Measurements from ENCODE around the gene ARHGDIA.
"Not testable (repeated sequence)": the region's sequence is repeated elsewhere in the genome, so short reads cannot be mapped to it uniquely, and the experiment has no call there.

The ARHGDIA gene

DNA sequence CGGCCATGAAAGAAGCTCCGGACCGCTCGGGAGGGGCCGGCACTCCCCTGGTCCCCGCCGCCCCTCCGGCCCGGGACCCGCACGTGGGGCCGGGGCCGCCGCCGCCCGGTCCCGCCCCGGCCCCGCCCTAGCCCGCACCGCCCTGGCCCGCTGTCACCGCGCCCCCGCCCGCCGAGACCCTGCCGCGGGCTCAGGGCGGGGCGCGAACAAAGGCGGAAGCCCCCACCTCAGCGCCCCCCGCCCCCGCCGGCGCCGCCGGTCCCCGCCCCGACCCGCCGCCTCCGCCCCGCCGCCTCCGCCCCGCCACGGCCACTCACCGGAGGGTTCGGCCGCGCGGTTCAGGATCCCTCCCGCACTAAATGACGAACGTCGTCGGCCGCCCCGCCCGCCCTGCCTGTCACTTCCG lies at the start of gene ARHGDIA:
TSS of gene ARHGDIA (minus strand) at position 357 of the 406 bp plus-strand sequence. CDS start 1,407 bp downstream, outside the sequence.
- no peak for DNase-seq (ENCODE audit: low read depth in 2 of 2)

GRCh38 chr17:81918832-81919545 lies 47.9 kb upstream of the ARHGDIA start:
- no peak for DNase-seq (ENCODE audit: low read depth in 2 of 2)

- DNase-seq (ENCODE audit: low read depth in 2 of 2): not testable (repeated sequence)
Measured at GRCh38 chr17:81918333-81918669, 47.2 kb upstream of the ARHGDIA start.

DNA sequence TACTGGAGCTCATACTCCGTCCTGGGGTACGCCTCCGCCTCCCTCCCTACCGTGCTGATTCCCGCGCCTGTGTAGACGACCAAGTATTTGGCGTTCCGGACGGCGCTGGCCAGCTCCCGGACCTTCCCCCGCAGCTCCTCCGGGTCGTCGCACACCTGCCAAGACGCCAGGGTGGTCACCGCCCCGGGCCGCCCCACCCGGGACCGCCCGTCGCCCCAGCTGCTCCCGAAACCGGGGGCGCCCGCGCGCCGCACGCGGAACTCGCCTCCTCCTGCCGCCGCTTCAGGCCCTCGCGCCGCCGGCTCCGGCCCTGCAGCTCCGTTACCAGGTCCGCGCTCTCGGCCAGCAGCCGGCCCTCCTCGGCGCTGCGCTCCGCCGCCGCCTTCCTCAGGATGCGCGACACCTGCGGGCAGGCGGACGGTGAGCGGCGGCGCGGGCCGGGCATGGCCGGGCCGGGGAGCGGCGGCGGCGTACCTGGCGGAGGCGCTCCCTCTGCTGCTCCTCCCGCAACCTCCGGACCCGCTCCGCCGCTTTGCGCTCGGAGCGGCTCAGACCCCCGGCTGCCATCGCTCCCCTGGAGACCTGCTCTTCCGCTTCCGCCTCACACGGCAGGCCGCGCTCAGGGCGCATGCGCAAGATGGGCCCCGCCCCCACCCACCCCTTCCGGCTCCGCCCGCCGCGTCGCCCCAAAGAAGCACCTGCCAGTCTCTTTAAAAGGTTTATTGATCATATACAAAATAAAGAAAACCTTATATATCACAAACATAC lies 46.6 kb upstream of the ARHGDIA start, which contains the start of gene SIRT7:
TSS of gene SIRT7 (minus strand) at position 612 of the 768 bp plus-strand sequence. CDS start at position 567, 45 bp downstream.
- peak; percentile 60 to 71 for DNase-seq (ENCODE audit: low read depth in 2 of 2)

DNA sequence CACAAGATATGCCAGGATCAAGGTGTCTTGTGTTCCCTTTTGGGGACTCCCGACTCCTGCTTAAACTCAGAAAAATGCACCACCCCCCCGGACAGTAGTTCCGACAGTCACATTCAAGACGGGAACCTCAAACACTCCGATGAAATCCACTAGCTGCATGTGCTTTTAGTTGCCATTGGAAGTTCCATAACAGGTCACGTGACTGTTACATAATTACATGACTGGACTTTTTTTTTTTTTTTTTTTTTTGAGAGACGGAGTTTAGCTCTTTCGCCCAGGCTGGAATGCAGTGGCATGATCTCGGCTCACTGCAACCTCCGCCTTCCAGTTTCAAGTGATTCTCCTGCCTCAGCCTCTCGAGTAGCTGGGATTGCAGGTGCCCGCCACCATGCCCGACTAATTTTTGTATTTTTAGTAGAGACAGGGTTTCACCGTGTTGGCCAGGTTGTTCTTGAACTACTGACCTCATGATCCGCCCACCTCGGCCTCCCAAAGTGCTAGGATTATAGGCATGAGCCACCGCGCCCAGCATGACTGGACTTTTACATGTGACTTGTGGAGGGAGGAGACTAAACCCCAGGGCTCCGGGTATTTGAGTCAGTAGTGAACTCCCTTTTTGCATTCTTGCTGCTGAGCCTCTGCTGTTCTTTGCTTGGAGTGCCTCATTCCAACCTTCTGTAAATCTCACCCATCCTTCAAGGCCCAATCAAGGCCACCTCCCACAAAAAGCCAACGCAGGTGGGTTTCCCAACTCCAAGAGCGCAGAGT lies 45.3 kb upstream of the ARHGDIA start:
- no peak for DNase-seq (ENCODE audit: low read depth in 2 of 2)

- DNase-seq (ENCODE audit: low read depth in 2 of 2): no peak
Measured at GRCh38 chr17:81915331-81915730, 44.2 kb upstream of the ARHGDIA start.

DNA sequence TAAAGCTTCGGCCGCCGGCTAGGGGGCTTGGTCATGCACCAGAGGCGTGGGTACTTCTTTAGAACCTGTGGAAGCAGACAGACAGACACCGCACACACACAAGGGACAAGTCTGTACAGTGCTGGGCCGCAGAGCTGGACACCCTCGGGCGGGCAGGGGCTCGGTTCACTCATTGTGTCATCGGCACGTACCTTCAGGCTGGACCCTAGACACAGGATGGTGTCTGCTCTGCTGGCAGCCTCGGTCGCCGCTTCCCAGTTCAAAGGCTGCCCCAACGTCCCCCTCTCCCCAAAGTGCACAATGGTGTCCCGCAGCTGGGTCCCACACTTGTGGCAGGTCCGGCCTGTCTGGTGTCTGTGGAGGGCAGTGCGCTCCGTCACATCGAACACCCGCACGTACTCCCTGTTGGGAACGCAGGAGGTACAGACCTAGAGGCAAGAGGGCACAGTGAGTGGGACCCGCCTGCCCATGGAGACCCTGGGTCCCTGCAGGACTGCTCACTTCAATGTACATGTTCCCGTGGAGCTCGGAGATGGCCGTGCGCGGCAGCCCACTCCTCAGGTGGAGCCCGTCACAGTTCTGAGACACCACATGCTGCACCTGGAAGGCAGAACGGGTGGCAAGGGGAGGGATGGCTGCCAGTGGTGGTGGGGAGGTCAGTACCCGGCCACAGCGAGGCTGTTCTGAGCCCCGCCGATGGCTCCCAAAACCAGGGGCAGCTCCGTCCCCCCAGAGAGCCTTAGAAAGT lies 43.1 kb upstream of the ARHGDIA start:
- DNase-seq (ENCODE audit: low read depth in 2 of 2): no peak

DNA sequence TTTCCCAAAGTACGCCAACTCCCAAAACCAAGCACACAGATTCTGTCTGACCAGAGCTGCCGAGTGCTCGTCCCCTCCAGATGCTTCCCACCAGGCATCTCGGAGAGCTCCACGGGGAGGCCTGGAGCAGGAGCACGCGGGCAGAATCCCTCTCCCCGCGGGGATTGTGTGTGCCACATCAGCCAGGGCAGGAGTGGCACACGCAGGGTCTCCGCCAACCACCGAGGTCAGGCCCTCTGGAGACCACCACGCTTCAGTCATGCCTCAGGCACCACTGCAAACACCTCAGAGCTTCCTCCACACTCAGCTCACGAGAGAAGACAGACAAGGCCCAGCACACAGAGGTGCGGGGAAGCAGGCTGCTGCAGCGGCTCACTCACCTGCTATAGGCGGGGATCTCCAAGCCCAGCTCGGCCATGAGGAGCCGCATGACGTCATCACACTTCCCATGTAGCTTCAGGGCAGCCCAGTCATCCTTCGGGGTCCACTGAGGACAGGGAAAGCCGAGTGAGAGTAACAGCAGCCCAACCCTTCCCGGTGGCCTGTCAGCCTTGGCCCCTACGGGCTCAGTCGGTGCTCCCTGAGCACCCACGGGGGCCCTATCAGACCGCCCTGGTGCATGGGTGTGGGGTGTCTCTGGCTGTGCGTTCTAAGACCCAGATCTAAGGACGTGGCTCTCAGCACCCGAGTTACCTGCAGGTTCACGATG lies 42.4 kb upstream of the ARHGDIA start:
- no peak for DNase-seq (ENCODE audit: low read depth in 2 of 2)

GRCh38 chr17:81912441-81913309 lies 41.5 kb upstream of the ARHGDIA start:
- DNase-seq (ENCODE audit: low read depth in 2 of 2): no peak

GRCh38 chr17:81911969-81912368 lies 40.8 kb upstream of the ARHGDIA start:
- DNase-seq (ENCODE audit: low read depth in 2 of 2): no peak

- peak; percentile 88 to 94 for DNase-seq (ENCODE audit: low read depth in 2 of 2)
Measured at GRCh38 chr17:81911277-81911961, 40.3 kb upstream of the ARHGDIA start, which contains the start of gene PCYT2. Gene PCYT2, minus strand, starts transcription at chr17:81911399. Its CDS starts 44 bp downstream, at chr17:81911355.

- no peak for DNase-seq (ENCODE audit: low read depth in 2 of 2)
Measured at GRCh38 chr17:81910840-81911276, 39.7 kb upstream of the ARHGDIA start.

- DNase-seq (ENCODE audit: low read depth in 2 of 2): no peak
Measured at GRCh38 chr17:81909966-81910839, 39.1 kb upstream of the ARHGDIA start.

- DNase-seq (ENCODE audit: low read depth in 2 of 2): no peak
Measured at GRCh38 chr17:81909231-81909630, 38.1 kb upstream of the ARHGDIA start.

GRCh38 chr17:81908793-81909192 lies 37.7 kb upstream of the ARHGDIA start:
- no peak for DNase-seq (ENCODE audit: low read depth in 2 of 2)

DNA sequence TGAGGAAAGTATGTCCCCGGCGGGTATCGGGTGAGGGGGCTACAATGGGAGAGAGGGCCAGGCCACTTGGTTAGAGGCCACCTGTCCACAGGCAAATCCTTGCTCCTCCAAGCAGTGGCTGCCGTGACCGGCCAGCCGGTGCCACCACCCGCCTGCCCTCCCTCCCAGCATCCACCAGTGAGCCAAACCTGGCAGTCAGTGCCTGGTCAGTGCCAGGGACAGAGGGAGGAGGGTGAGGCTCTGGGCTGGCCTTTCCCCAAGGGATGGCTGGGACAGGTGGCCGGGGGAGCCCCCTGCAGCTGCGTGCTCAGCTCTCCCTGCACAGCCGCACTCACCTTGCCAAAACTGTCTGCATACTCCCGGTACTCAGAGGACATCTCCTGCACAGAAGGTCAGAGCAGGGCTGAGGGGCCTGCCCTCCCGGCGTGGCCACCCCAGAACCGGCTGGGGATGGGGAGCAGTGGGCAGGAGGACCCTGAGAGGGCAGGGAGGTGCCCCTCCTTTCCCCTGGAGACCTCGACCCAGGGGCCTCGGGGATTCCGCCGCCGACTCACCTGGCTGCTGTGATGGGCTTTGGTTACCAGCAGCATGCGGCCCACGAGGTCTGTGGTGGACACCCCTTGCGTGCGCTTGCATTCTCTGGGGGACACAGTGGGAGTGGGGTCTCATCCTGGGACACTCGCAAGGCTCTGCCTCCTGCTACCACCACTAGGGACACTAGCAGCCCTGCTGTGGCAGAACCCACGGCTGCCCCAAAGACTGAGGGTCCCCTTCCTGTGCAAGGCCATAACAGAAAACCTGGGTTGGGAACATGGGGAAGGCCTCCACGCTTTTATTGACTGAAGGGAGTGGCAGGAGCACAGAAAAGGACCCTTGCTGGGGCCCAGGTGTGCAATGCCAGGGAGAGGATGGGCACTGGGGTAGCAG lies 36.3 kb upstream of the ARHGDIA start:
- DNase-seq (ENCODE audit: low read depth in 2 of 2): no peak

Data from activated CD4-positive, alpha-beta T cell treated with anti-CD3 and anti-CD28 coated beads for 24 hours (primary cell).